Measurements from ENCODE around the gene HIVEP1. TPM values are rescaled to one million over a fixed set of nuclear protein-coding genes. Genes with fewer than 3 reads are reported as not detected.

The HIVEP1 gene
- total RNA-seq, 1 donor from 2014 or later: 27.8 TPM

DNA sequence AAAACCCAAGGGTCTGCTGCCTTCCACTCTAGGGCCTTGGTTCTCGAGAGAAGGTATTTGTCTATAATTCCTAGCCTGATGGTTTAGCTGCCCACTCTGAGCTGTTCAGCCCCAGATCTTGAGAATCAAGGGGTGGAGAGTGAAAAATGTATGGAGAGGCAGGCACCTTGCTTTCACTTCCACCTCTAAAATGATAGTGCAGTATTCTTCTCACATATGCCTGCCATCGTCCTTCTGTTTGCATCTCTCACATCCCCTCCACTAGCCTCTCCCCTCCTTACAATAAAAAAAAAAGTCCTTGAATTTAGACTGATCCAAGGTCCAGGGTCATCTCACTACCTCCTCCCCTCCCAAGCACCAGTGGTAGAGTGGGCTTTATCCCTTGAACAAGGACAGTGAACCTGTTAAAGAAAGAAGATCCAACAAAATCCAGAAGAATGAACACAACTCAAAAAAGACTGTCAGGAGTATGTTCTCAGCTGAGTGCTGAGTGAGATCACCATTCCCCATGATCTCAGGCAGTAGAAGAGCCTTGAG, 104.2 kb downstream of the HIVEP1 start:
- H3K27me3 Mint-ChIP-seq (ENCODE audit: unreplicated experiment): no peaks in the 10 kb centered on the region
- DNase-seq (ENCODE audit: extremely low spot score, unreplicated experiment): no peak

DNA sequence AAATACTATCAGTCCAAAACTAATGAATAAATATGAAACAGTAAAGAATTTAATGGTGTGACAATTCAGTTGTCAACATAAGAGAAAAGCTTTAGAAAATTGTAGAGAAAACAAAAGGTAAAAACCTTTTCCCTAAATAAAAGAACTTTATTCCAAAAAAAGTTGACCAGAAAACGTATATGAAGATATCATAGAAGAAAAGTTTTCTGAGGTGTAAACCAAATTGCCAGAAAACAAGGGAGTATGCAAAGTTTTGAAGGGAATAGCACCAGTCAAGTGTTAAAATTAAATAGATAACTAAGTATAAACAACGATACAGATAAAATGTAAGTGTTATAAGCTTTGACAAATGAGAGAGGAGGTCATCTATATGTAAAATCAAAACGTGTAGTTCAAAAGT, 104.9 kb downstream of the HIVEP1 start:
- Mint-ChIP-seq H3K4me3 (ENCODE audit: unreplicated experiment) (no peak overlapping the region), H3K36me3 (ENCODE audit: unreplicated experiment) (peaks cover 32% of the 10 kb centered on the region), H3K4me1 (ENCODE audit: unreplicated experiment) (peaks cover 21% of the 10 kb centered on the region), H3K9me3 (ENCODE audit: unreplicated experiment) (peaks cover 22% of the 10 kb centered on the region), H3K27ac (ENCODE audit: unreplicated experiment) (no peak overlapping the region), H3K27me3 (ENCODE audit: unreplicated experiment) (no peaks in the 10 kb centered on the region)
- no peak for DNase-seq (ENCODE audit: extremely low spot score, unreplicated experiment)
- TF ChIP-seq, protein P1, sequence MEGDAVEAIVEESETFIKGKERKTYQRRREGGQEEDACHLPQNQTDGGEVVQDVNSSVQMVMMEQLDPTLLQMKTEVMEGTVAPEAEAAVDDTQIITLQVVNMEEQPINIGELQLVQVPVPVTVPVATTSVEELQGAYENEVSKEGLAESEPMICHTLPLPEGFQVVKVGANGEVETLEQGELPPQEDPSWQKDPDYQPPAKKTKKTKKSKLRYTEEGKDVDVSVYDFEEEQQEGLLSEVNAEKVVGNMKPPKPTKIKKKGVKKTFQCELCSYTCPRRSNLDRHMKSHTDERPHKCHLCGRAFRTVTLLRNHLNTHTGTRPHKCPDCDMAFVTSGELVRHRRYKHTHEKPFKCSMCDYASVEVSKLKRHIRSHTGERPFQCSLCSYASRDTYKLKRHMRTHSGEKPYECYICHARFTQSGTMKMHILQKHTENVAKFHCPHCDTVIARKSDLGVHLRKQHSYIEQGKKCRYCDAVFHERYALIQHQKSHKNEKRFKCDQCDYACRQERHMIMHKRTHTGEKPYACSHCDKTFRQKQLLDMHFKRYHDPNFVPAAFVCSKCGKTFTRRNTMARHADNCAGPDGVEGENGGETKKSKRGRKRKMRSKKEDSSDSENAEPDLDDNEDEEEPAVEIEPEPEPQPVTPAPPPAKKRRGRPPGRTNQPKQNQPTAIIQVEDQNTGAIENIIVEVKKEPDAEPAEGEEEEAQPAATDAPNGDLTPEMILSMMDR (IDR thresholded peaks at IDR 0.05): no peak

More for the DNA sequence above, 104.2 kb downstream of the HIVEP1 start:
- no peak overlapping the region for H3K4me3 Mint-ChIP-seq (ENCODE audit: unreplicated experiment)
- H3K4me1 Mint-ChIP-seq (ENCODE audit: unreplicated experiment): peaks cover 24% of the 10 kb centered on the region
- no peak overlapping the region for H3K27ac Mint-ChIP-seq (ENCODE audit: unreplicated experiment)
- TF ChIP-seq, protein P1 (IDR thresholded peaks at IDR 0.05): no peak
- H3K36me3 Mint-ChIP-seq (ENCODE audit: unreplicated experiment): peaks cover 29% of the 10 kb centered on the region
- H3K9me3 Mint-ChIP-seq (ENCODE audit: unreplicated experiment): peaks cover 22% of the 10 kb centered on the region

DNA sequence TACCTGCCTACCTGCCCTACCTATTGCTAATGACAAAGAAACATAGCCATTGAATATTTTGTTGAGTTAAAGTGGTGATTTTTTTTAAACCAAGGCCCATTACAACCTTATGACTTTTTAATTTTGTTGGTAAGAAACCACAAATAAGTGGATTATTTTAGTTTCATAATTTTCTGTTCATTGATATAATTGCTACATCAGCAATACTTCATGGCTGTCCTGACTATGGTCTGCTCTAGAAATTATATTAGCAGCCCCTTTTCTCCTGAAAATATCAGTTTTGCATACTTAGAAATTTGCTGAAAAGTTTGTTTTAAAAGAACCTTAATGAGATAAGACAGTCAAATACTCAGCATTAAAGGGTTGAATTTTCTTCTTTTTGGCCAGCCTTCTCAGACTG, 106.5 kb downstream of the HIVEP1 start:
- peaks cover 38% of the 10 kb centered on the region for H3K36me3 Mint-ChIP-seq (ENCODE audit: unreplicated experiment)
- TF ChIP-seq, protein P1 (IDR thresholded peaks at IDR 0.05): no peak
- H3K27me3 Mint-ChIP-seq (ENCODE audit: unreplicated experiment): no peaks in the 10 kb centered on the region
- peaks cover 7% of the 10 kb centered on the region for H3K4me1 Mint-ChIP-seq (ENCODE audit: unreplicated experiment)
- H3K27ac Mint-ChIP-seq (ENCODE audit: unreplicated experiment): no peak overlapping the region
- H3K4me3 Mint-ChIP-seq (ENCODE audit: unreplicated experiment): no peak overlapping the region
- DNase-seq (ENCODE audit: extremely low spot score, unreplicated experiment): no peak
- H3K9me3 Mint-ChIP-seq (ENCODE audit: unreplicated experiment): peaks cover 22% of the 10 kb centered on the region

DNA sequence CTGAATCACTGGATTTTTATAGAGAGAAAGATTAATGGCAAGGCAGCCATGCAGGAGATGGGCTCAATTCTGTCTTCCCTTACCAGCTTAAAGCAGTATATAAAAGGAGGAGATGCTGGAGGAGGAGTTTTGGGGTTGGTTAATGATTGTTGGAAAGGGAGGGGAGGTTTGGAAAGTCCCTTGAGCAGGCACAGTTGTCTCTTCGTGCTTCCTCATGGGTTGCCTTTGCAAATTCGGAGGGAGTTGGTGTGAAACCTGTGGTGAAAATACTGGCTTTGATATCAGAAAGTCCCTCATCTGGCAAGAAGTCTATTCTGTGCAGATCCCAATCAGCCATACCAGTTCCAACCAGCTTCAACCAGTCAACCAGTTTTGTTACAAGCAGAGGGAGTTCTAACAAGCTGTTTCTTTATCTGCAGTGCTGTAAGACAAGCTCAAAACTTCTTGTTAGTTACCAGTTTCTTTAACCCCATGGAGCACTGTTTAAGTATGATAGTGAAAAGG, 107.0 kb downstream of the HIVEP1 start:
- TF ChIP-seq, protein P1 (IDR thresholded peaks at IDR 0.05): no peak
- Mint-ChIP-seq H3K36me3 (ENCODE audit: unreplicated experiment) (peaks cover 41% of the 10 kb centered on the region), H3K27ac (ENCODE audit: unreplicated experiment) (no peak overlapping the region), H3K4me1 (ENCODE audit: unreplicated experiment) (peaks cover 3% of the 10 kb centered on the region), H3K9me3 (ENCODE audit: unreplicated experiment) (peaks cover 22% of the 10 kb centered on the region), H3K27me3 (ENCODE audit: unreplicated experiment) (no peaks in the 10 kb centered on the region), H3K4me3 (ENCODE audit: unreplicated experiment) (no peak overlapping the region)
- no peak for DNase-seq (ENCODE audit: extremely low spot score, unreplicated experiment)

DNA sequence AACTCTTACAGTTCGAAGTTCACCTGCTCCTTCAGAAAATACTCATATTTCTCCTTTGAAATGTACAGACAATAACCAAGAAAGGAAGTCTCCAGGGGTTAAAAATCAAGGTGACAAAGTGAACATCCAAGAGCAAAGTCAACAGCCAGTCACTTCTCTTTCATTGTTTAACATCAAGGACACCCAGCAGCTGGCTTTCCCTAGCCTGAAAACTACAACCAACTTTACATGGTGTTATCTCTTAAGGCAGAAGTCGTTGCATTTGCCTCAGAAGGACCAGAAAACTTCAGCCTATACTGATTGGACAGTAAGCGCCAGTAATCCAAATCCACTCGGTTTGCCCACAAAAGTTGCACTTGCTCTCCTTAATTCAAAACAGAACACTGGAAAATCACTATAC, 113.3 kb downstream of the HIVEP1 start:
- Mint-ChIP-seq H3K4me1 (ENCODE audit: unreplicated experiment) (no peaks in the 10 kb centered on the region), H3K36me3 (ENCODE audit: unreplicated experiment) (peaks cover 31% of the 10 kb centered on the region), H3K4me3 (ENCODE audit: unreplicated experiment) (no peak overlapping the region), H3K27me3 (ENCODE audit: unreplicated experiment) (no peaks in the 10 kb centered on the region), H3K9me3 (ENCODE audit: unreplicated experiment) (no peaks in the 10 kb centered on the region), H3K27ac (ENCODE audit: unreplicated experiment) (no peak overlapping the region)
- TF ChIP-seq, protein P1 (IDR thresholded peaks at IDR 0.05): no peak
- DNase-seq (ENCODE audit: extremely low spot score, unreplicated experiment): no peak
